Activated T-cell treated with anti-CD3 and anti-CD28 coated beads, Interleukin-2, amount 50 U/mL, for 72 hours (primary cell): ENCODE data around the gene ITPKA. TPM values are rescaled to one million over a fixed set of nuclear protein-coding genes. Genes with fewer than 3 reads are reported as not detected.
A peak's percentile ranks its signal among the peaks of the same experiment; 100 is the strongest.

Experiments
- ATAC-seq, 2 donors: fragments of 150-1000 bp; cut with Tn5 transposase; replicated peaks in 1 of 2; 2 replicates each; pipeline ENCODE4 v1.10.0; 2021; ENCODE audit warnings: moderate library complexity in 2 of 2, mild to moderate bottlenecking in 1 of 2
- DNase-seq, 2 donors: peaks; one replicate each; pipeline ENCODE4 v3.0.0; 2021 to 2022; ENCODE audit warnings: mixed read lengths in 1 of 2
- H3K27ac Mint-ChIP-seq: one replicate; pipeline ENCODE4 v1.8.0; 2022; ENCODE audit warnings: mild to moderate bottlenecking, moderate library complexity, mixed read lengths
- H3K27me3 Mint-ChIP-seq: one replicate; pipeline ENCODE4 v1.8.0; 2022; ENCODE audit warnings: low read depth, mixed read lengths
- H3K36me3 Mint-ChIP-seq, 2 donors: one replicate each; pipeline ENCODE4 v1.8.0; 2022; ENCODE audit warnings: mixed read lengths in 2 of 2, mild to moderate bottlenecking in 1 of 2; ENCODE audit not compliant: insufficient read depth in 2 of 2
- H3K4me1 Mint-ChIP-seq: one replicate; pipeline ENCODE4 v1.8.0; 2022; ENCODE audit warnings: low read depth, mixed read lengths
- H3K4me3 Mint-ChIP-seq, 2 donors: one replicate each; pipeline ENCODE4 v1.8.0; 2022; ENCODE audit warnings: mild to moderate bottlenecking in 2 of 2, mixed read lengths in 2 of 2, moderate library complexity in 2 of 2
- H3K9me3 Mint-ChIP-seq, 2 donors: one replicate each; pipeline ENCODE4 v1.8.0; 2022; ENCODE audit warnings: mixed read lengths in 2 of 2
- total RNA-seq, 2 donors: library from RNA; stranded (reverse); gene quantifications; one replicate each; pipeline ENCODE4 v1.2.3, GENCODE V29; 2022

The ITPKA gene
- total RNA-seq, 2 donors from 2014 or later: 12.9 to 14.9 TPM

DNA sequence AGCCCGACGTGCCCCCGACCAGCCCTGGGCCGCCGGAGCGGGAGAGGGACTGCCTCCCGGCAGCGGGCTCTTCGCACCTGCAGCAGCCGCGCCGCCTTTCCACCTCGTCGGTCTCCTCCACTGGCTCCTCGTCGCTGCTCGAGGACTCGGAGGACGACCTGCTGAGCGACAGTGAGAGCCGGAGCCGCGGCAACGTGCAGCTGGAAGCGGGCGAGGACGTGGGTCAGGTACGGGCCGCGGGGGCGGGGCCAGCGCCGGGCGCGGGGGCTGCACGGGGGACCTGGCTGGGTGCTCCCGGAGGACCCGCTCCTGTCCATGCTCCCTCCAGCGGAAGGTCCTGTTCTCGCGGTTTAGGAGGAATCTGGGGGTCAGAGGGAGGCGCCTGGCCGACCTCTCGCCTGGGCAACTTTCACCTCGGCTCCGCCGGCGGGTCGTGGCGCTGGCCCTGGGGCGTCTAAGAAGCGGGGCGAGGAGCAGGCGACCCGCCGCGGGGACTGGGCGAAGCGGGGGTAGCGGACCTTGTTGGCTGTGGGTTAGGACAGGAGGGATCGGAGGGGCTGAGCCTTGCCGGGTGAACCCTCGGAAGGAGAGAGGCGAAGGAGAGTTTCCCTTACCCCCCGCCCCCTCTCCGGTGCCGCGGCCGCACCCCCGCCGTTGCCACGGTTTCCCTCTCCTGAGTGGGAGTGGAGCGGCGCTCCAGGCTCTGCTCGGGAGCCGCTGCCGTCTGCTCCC is 682 bp downstream of the ITPKA start:
- ATAC-seq (peak; percentile 3 to 8), DNase-seq (peak; percentile 62 to 66)
- Mint-ChIP-seq H3K9me3 (peaks cover 0 to 2% of the 10 kb centered on the region in 2 donors), H3K36me3 (peaks cover 1 to 2% of the 10 kb centered on the region in 2 donors), H3K4me1 (peaks cover 37% of the 10 kb centered on the region), H3K27me3 (peaks cover 50% of the 10 kb centered on the region), H3K27ac (no peak overlapping the region), H3K4me3 (peak overlapping the region; percentile 81 to 84)

DNA sequence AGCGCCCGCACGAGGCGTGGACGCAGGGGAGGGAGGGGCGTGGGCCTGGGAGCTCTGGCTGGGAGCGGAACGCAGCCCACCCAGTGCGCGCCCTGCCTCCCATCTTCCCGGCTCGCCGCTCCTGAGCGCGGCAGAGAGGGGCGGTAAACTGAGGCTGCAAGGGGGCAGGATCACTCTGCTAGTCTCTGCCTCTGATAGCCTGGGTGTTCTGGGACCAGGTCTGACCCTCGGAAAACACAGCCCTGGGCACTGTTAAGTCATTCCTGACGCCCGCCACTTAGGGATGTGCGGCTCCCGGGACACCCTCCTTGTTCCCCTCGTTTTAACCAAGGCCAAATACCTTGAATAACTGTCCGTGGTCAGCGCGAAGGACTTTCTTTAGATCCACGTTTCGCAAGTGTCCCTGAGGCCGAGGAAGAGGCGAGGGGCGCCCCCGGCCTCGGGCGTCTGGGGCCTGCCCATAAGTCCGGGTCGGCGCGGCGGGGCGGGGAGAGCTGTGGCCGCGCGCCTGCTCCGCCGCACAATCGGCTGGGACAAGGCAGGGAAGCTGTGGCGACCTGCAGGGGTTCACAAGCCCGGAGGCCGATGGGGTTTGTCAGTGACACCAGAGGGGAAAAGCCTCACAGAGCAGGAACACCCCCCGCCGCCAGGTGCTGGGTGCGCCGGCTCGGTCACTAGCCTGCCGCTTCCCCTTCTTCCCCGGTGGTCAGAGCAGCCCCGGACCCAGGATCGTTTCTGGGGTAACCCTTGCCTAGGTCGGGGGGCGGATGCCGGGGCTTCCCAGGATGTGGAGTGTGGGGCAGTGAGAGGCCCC is 1.5 kb downstream of the ITPKA start:
- DNase-seq: peak; percentile 53 to 56
- H3K27ac Mint-ChIP-seq: no peak overlapping the region
- peaks cover 30% of the 10 kb centered on the region for H3K4me1 Mint-ChIP-seq
- peaks cover 0 to 2% of the 10 kb centered on the region in 2 donors for H3K9me3 Mint-ChIP-seq
- H3K4me3 Mint-ChIP-seq: peak overlapping the region; percentile 81 to 84
- peaks cover 1 to 2% of the 10 kb centered on the region in 2 donors for H3K36me3 Mint-ChIP-seq
- no peak for ATAC-seq
- H3K27me3 Mint-ChIP-seq: peaks cover 58% of the 10 kb centered on the region

DNA sequence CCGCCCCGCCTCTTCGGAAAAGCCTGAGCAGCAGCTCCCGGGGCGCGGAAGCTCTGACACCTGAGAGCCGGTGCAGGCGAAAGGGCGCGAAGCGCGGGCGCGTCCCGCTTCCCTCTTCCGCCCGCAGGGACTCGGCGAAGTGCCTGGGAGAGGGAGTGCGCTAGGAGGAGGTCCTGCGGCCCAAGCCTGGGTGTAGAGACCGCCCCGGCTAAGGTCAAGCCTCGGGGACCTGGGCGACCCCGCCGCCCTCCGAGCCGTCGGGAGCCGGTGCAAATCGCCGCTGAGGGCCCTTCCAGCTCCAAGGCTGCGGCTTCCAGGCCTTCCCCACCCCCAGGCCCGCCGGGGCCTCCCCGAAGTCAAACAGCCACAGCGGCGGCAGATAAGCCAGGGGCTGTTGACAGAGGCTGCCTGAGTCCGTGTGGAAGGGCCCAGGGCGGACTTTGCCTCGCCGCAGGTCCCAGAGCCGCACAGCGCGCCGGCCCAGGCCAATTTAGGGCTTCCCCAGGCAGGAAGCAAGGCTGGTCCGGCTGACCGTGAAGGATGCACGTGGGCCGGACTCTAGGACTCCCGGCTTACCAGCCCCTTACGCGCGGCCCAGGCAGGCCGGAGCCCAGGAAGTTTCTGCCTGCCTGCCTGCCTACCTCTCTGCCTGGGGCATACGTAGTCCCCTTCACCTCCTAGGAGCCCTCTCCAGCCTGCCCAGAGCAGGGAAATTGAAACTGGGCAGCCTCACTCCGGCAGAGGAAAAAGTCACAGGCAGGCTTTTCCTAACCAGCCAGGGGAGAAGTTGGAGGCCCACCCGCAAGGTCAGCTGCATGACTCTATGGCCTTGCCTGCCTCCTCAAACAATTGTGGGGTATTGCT is 2.3 kb downstream of the ITPKA start:
- H3K4me3 Mint-ChIP-seq: peak overlapping the region; percentile 81 to 84
- H3K9me3 Mint-ChIP-seq: no peaks in the 10 kb centered on the region
- DNase-seq: no peak
- no peak for ATAC-seq
- H3K4me1 Mint-ChIP-seq: peaks cover 28% of the 10 kb centered on the region
- no peak overlapping the region for H3K27ac Mint-ChIP-seq
- H3K27me3 Mint-ChIP-seq: peaks cover 66% of the 10 kb centered on the region
- H3K36me3 Mint-ChIP-seq: no peaks in the 10 kb centered on the region

DNA sequence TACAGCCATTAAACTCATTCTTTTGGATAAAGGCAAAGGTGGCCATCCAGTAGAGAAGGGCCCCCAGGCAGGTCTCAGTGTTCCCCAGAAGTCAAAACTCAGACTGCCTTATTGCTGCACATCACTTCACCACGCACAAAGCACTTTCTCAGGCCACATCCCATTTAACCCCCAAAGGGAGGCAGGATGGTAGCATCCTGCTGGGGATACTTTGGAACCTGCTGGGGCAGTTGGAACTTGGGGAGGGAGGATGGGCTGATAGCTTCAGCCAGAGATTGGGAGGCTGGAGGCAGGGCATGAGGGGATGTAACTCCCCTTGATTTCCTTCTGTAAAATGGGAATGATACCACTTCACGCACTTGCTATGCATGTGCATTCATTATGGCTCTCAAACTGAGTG is 5.0 kb downstream of the ITPKA start:
- peaks cover 69% of the 10 kb centered on the region for H3K27me3 Mint-ChIP-seq
- H3K4me1 Mint-ChIP-seq: peaks cover 29% of the 10 kb centered on the region
- no peak overlapping the region for H3K4me3 Mint-ChIP-seq
- H3K36me3 Mint-ChIP-seq: peaks cover 0 to 2% of the 10 kb centered on the region in 2 donors
- ATAC-seq (no peak), DNase-seq (no peak)
- no peak overlapping the region for H3K27ac Mint-ChIP-seq
- no peaks in the 10 kb centered on the region for H3K9me3 Mint-ChIP-seq

DNA sequence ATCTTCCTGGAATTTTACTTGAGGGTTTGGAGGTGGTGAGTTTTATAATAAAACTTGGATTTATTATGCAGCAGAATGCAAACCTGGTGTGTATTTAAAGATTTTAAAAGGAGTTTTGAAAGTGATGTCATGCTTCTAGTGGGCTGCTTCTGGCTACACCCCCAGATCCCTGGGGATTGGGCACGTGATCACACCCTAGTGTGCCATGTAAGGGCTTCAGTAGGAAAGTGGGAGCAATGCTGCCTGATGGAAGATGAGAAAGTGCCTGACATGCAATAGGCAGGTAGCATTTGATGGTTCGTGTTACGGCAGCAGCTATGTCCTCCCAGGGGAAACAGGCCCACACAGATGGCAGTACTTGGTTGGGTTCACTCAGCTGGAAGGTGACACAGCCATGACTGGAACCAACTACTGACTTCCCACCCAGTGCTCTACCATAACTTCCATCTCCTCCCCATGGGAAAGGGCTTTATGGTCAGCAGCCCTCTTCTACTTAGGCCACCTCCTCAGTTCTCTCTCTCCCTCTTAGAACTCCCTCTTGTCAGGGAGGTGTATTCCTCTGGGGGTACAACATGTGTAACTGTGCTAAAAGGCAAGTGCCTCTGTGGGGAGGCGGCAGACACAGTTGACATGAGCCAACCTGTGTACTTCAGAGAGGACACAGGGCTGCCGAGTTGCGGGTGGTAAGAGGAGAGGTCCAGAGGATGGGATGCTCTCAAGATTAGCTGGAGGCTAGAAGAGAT is 5.6 kb downstream of the ITPKA start:
- peaks cover 0 to 2% of the 10 kb centered on the region in 2 donors for H3K36me3 Mint-ChIP-seq
- peaks cover 30% of the 10 kb centered on the region for H3K4me1 Mint-ChIP-seq
- no peak overlapping the region for H3K27ac Mint-ChIP-seq
- H3K27me3 Mint-ChIP-seq: peaks cover 70% of the 10 kb centered on the region
- no peak overlapping the region for H3K4me3 Mint-ChIP-seq
- DNase-seq (no peak), ATAC-seq (no peak)
- no peaks in the 10 kb centered on the region for H3K9me3 Mint-ChIP-seq

DNA sequence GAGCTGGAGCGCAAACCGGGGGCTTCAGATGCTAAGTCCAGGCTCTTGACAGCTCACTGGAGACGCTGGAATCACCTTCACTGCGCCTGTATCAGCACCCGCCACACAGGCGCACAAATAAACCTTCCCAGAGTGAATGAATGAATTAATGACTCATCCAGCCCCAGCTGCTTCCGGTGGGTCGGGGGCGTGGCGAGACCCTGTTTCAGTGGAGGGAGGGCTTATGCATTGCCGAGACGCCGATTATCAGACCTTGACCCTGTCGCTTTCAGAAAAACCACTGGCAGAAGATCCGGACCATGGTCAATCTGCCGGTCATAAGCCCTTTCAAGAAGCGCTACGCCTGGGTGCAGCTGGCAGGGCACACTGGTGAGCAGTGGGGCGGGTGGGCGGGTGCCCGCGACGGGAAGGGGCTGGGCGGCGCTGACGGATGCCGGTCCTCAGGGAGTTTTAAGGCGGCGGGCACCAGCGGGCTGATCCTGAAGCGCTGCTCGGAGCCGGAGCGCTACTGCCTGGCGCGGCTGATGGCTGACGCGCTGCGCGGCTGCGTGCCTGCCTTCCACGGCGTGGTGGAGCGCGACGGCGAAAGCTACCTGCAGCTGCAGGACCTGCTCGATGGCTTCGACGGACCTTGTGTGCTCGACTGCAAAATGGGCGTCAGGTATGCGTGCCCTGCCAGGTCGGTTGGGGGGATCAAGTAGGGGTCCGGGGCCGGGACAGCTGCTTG is 7.7 kb downstream of the ITPKA start:
- Mint-ChIP-seq H3K36me3 (peaks cover 0 to 2% of the 10 kb centered on the region in 2 donors), H3K4me1 (peaks cover 30% of the 10 kb centered on the region), H3K27ac (no peak overlapping the region), H3K4me3 (peak overlapping the region; percentile 77 to 80), H3K9me3 (no peaks in the 10 kb centered on the region), H3K27me3 (peaks cover 75% of the 10 kb centered on the region)
- peak; percentile 41 to 54 for DNase-seq
- ATAC-seq: peak; percentile 65 to 66

DNA sequence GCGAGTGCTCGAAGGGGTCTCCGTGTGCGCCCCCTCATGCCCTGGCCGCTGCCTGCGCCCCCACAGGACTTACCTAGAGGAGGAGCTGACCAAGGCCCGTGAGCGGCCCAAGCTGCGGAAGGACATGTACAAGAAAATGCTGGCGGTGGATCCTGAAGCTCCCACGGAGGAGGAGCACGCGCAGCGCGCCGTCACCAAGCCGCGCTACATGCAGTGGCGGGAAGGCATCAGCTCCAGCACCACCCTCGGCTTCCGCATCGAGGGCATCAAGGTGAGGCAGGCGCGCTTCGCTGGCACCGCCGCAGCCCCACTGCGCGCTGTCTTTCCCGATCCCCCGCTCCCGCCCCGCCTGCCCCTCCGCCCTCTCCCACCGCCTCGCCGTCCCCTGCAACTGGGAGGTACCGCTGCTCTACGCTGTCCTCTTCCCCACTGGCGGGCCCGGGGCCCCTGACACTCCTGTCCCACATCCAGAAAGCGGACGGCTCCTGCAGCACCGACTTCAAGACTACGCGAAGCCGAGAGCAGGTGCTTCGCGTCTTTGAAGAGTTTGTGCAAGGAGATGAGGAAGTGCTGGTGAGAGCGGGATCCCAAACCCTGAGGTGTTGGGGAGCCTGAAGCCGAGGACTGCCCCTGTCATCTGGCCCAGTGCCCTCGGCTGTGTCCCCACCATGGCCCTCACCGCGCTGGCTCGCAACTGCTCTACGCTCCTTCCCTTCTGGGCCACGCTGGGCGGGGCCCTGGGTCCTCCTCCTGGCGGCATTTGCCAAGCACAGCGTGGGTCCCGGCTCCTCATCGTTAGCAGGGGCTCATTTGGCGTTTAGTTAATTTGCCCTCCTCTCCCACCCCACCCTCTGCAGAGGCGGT is 8.5 kb downstream of the ITPKA start:
- H3K4me1 Mint-ChIP-seq: peaks cover 30% of the 10 kb centered on the region
- H3K36me3 Mint-ChIP-seq: peaks cover 0 to 2% of the 10 kb centered on the region in 2 donors
- H3K4me3 Mint-ChIP-seq: peak overlapping the region; percentile 78
- H3K9me3 Mint-ChIP-seq: no peaks in the 10 kb centered on the region
- peak; percentile 57 to 59 for ATAC-seq
- no peak overlapping the region for H3K27ac Mint-ChIP-seq
- peak in 1 of 2 donors; percentile 44 for DNase-seq
- peaks cover 67% of the 10 kb centered on the region for H3K27me3 Mint-ChIP-seq

DNA sequence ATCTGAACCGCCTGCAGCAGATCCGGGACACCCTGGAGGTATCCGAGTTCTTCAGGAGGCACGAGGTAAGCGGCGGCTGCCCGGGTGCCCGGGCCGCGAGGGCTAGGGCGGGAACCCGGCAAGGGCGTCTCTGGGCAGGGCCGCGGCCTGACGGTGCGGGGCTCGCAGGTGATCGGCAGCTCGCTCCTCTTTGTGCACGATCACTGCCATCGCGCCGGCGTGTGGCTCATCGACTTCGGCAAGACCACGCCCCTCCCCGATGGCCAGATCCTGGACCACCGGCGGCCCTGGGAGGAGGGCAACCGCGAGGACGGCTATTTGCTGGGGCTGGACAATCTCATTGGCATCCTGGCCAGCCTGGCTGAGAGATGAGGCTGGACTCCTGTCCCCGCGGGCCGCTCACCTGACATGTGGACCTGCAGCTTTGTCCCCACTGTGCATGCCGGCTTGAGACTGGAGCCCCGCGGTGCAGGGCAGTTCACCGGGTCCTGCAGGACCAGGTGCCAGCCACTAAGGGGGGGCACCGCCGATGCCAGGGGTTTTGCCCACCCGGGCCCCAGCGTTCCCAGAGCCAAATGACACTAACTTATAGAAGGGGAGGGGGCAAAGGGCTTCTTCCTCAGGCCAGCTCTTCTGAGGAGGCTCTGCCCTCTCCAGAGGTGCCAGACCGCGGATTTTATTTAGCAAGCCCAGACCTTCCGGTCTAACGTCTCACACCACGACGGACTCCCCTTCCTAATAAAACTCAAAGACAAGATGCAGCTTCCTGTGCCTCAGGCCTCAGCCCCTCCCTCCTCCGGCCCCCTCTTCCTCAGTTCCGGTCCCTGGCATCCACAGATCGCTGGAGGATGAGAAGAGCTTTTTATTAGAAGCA is 9.4 kb downstream of the ITPKA start:
- Mint-ChIP-seq H3K4me3 (peak overlapping the region; percentile 78), H3K4me1 (peaks cover 30% of the 10 kb centered on the region), H3K36me3 (peaks cover 0 to 2% of the 10 kb centered on the region in 2 donors), H3K27me3 (peaks cover 64% of the 10 kb centered on the region), H3K27ac (no peak overlapping the region), H3K9me3 (no peaks in the 10 kb centered on the region)
- ATAC-seq (peak; percentile 14), DNase-seq (no peak)

DNA sequence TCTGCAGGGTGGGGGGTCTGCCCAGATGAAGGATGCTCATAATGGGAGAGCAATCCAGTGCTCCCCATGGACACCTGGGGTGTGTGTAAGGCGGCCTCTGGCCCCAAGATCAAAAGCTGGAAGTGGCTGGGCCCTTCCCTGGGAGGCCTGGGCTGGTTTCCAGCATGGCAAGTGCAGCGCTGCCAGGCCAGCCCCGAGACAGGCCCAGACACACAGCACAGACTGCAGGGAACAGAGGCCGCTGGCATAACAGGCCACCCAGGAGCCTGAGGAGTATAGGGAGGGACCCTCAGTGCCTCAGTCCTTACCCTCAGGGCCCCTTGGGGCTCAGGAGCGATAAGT is 10.0 kb downstream of the ITPKA start:
- Mint-ChIP-seq H3K27me3 (peaks cover 60% of the 10 kb centered on the region), H3K27ac (no peak overlapping the region), H3K36me3 (peaks cover 0 to 2% of the 10 kb centered on the region in 2 donors), H3K4me3 (peak overlapping the region in 1 of 2 donors; percentile 34), H3K4me1 (peaks cover 30% of the 10 kb centered on the region), H3K9me3 (no peaks in the 10 kb centered on the region)
- no peak for DNase-seq
- no peak for ATAC-seq

DNA sequence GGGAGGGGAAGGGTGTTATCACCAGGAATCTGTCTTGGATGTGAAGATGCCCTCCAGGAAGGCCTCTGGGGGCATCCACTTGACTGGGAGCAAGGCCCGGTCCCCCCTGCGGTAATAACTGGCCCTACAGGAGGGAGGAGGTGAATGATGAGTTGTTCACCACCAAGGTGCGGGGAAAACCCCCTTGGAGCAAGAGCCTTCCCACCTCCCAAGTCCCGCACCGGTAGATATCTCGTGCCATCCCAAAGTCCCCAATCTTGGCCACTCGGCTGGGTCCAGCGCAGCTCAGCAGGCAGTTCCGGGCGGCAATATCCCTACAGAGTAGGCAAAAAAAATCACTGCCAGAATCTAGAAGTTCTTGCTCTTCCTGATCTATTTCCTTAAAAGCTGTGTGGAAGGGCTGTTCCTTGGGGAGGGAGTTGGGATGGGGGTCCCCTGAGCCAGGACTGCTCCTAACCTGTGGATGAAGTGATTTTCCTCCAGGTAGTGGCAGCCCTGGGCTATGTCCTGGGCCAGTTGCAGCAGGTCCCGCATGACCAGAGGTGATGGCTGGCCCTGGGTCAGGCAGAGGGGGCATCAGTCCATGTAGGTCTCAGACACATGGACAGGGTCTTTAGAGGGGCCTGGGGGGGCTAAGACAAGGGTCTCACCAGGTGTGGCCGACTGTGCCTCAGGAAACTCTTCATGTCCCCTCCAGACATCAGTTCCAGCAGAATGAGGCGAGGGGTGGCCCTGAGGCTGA is 11.2 kb downstream of the ITPKA start:
- Mint-ChIP-seq H3K36me3 (peaks cover 0 to 2% of the 10 kb centered on the region in 2 donors), H3K9me3 (no peaks in the 10 kb centered on the region), H3K27ac (no peak overlapping the region), H3K4me3 (no peak overlapping the region), H3K27me3 (peaks cover 47% of the 10 kb centered on the region), H3K4me1 (peaks cover 30% of the 10 kb centered on the region)
- ATAC-seq: no peak
- DNase-seq: no peak
